Effector CD8-positive, alpha-beta T cell (primary cell): ENCODE data around the gene TMED4.
"Not testable (repeated sequence)": the region's sequence is repeated elsewhere in the genome, so short reads cannot be mapped to it uniquely, and the experiment has no call there.

Experiments
- DNase-seq: peaks from one replicate; lab custom pipeline; 2025; lab: John Stamatoyannopoulos, UW

The TMED4 gene

GRCh38 chr7:44607141-44608068, 25.4 kb upstream of the TMED4 start:
- no peak for DNase-seq

GRCh38 chr7:44606341-44607140, 24.5 kb upstream of the TMED4 start, which contains the start of gene OGDH:
OGDH (plus strand) TSS chr7:44606627; CDS start chr7:44624344, 17,717 bp downstream.
- peak; percentile 97 for DNase-seq

DNA sequence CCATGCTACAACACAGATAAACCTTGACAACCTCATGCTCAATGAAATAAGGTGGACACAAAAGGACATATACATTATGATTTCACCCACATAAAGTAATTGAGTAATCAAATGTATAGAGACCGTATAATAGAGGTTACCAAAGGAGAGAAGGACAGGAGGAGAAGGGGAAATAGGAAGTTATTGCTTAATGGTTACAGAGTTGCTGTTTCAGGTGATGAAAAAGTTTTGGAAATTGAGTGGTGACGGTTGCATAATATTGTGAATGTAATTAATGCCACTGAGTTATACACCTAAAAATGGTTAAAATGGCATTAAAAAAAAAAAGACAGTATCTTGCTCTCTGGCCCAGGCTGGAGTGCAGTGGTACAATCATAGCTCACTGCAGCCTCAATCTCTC, 22.9 kb upstream of the TMED4 start:
- no peak for DNase-seq

DNA sequence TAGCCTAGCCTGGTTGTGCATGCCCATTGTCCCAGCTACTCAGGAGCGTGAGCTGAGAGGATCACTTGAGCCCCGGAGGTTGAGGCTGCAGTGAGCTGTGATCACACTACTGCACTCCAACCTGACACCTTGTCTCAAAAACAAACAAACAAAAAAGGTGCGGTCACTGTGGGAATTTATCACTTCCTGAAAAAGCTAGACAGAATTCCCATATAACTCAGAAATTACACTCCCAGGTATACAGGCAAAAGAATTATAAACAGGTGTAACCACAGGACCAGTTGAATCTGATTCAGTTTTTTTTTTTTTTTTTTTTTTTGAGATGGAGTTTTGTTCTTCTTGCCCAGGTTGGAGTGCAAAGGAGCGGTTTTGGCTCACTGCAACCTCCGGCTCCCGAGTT, 21.2 kb upstream of the TMED4 start:
- DNase-seq: no peak

GRCh38 chr7:44602576-44602910, 20.5 kb upstream of the TMED4 start:
- DNase-seq: no peak

DNA sequence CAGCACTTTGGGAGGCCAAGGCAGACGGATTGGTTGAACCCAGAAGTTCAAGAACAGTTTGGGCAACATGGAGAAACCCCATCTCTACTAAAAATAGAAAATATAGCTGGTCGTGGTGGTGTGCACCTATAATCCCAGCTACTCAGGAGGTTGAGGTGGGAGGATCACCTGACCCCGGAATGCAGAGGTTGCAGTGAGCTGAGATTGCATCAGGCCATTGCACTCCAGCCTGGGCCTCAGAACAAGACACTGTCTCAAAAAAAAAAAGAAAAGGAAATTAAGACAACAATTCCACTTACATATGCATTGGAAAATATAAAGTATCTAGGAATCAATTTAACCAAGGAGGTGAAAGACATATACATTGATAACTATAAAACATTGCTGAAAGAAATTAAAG, 17.2 kb upstream of the TMED4 start:
- no peak for DNase-seq

DNA sequence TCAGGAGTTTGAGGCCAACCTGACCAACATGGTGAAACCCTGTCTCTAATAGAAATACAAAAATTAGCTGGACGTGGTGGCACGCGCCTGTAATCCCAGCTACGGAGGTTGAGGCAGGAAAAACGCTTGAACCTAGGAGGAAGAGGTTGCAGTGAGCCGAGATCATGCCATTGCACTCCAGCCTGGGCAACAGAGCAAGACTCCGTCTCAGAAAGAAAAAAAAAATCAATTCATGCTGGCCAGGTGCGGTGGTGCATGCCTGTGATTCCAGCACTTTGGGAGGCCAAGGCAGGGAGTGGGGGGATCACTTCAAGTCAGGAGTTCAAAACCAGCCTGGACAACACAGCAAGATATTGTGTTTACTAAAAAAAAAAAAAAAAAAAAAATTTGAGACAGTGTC, 15.2 kb upstream of the TMED4 start:
- not testable (repeated sequence) for DNase-seq

DNA sequence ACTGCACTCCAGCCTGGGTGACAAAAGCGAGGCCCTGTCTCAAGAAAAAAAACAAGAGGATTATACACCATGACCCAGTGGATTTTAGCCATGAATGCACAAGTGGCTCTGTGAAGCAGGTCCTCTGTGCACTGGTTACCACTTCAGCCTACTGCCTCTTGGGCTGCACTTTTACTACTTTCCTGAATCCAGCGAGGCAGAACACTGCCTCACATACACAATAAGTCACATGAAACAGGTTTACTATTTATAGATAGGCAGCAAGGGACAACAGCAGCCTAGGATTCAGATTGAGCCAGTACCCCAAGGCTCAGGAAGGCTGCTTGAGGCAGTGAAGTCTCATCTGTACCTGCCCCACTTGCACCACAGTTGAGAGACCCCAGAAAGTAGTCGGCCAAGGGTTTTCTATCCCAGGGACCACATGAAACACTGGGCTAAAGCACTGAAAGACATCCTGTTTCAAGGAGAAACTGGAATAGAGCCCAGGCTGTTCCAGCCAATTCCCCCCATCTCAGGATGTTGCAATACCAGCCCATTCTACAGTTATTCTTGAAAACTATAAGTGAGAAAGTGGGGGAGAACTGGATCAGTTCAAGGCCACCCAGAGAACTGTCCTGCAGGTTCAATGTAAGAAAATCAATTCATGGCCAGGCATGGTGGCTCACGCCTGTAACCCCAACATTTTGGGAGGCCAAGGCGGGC, 14.1 kb upstream of the TMED4 start:
- DNase-seq: no peak

DNA sequence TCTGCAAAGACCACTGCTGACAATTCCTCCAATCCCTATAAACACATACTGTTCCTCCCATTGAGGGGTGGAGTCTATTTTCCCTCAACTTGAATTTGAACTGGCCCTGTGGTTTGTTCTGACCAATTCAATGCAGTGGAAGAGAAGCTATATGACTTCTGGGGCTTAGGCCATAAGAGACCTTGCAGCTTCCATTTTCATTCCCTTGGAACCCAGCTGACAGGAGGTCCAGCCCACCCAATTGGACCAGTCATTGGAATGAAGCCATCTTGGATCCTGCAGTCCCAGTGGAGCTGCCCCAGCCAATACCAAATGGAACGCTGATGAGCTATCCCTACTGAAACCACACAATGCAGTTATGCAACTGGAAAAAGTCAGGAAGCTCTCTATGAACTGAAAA, 8.9 kb upstream of the TMED4 start:
- DNase-seq: no peak

DNA sequence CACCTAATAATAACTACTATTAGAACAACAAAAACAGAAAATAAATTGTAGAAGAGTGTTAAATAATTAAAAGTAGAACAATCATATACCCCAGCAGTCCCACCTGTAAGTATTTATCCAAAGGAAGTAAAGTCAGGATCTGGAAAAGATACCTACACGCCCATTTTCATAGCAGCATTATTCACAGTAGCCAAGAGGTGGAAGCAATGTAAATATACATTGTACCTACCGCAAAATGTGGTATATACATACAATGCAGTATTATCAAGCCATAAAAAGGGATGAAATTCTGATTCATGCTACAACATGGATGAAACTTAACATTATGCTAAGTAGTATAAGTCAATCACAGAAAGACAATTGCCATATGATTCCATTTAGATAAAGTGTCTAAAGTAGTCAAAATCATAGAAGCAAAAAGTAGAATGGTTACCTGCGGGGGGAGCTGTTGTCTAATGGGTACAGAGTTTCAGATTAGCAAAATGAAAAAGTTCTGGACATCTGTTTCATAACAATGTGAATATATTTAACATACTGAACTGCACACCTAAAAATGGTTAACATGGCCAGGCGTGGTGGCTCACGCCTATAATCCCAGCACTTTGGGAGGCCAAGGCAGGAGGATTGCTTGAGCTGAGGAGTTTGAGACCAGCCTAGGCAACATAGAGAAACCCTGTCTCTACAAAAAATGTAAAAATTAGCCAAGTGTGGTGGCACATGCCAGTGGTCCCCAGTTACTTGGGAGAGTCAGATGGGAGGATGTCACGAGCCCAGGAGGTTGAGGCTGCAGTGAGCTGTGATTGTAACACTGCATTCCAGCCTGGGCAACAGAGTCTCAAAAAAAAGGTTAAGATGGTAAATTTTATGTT, 6.0 kb upstream of the TMED4 start:
- DNase-seq: peak; percentile 28

DNA sequence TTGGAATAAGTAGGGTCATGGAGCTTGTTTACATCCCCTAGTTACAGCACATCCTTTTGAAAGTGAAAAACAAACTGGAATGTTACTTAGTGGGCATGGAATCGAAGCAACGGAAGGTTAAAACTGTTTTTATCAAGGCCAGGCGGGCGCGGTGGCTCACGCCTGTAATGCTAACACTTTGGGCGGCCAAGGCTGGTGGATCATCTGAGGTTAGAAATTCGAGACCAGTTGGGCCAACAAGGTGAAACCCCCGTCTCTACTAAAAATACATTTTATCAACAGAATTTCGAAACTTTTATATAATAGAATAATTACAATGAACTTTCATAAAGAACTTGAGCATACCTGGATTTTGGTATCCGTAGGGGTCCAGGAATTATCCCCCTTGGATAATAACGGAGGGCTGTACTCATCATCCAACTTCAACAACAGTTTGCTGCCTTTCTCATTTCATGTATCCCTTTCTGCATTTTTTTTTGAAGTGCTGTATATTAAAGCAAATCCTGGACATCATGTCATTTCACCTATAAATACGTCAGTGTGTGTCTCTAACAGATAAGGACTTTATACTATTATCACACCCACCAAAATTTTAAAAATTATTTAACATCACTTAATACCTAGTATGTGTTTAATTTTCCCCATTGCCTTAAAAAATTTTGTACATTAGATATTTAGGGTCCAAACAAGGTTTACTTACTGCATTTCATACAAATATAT, 1.3 kb upstream of the TMED4 start:
- DNase-seq: no peak

GRCh38 chr7:44580945-44581878, 819 bp downstream of the TMED4 start:
- DNase-seq: peak; percentile 34

GRCh38 chr7:44576228-44576627, 5.8 kb downstream of the TMED4 start:
- DNase-seq: no peak

DNA sequence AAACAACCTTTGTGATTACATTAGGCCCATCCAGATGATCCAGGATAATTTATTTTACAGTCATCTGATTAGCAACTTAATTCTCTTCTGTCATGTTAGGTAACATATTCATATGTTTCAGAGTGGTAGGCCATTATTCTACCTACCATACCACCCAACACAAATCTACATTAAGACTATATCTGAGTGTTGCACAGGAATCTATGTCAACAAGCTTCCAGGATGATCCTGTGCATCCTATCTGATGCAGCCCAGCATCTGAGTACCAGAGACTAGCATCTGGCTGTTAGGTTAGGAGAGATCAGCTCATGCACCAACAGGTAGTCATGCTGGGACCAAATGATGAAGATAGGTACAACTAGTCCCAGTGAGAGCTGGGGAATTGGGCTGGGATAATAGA, 7.0 kb downstream of the TMED4 start:
- no peak for DNase-seq

DNA sequence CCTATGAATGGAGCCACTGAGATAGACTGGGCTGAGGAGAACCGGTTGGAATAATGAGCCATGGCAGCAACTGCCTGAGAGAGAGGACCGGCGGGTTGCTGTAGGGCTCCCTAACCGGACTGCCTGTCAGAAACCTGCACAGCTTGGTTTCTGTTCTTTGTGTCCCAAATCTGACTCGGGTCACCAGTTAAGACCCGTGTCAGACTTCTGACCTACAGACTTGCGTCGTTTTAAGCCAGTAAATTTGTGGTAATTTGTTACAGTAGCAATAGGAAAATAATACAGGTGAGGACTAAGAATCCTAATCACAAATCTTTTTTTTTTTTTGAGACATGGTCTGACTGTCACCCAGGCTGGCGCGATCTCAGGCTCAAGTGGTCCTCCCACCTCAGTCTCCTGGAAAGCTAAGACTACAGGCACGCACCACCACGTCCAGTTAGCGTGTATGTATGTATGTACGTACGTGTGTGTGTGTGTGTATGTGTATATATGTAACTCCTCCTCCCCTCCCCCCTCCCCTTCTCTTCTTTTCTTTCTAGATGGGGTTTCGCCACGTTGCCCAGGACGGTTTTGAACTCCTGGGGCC, 7.7 kb downstream of the TMED4 start:
- no peak for DNase-seq

DNA sequence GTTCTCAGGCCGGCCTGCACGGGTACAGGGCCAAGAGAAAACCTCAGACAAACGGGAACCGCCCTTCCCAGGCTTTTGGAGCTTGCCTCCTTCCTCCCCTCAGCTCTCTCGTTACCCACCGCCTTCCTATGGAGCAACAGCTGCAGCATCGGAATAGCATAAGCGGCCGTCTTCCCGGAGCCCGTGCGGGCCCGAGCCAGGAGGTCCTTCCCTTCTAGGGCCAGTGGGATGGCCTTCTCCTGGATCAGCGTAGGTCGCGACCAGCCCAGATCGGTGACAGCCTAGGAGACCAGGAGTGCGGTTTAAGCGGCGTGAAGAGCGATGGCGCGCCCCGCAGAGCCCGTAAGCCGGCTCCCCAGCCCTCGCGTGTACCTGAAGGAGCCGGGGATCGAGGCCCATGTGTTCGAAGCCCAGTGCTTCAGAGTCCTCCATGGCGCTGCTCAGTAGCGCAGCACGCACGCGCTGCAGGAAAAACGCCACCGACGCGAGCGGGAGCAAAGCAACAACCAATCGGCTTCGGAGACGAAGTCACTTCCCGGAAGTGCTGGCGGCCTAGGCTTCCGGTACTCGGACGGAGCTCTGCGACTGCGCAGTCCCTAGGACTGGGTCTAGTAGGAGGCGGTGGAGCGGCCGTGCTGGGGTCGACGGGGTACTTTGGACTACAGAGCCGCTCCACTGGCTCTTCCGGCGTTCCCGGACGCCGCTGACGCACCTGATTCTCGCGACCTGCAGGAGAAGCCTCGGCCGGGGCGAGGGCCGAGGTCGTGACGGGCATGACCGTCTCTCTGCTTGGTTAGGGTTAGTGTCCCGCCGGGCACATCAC, 8.4 kb downstream of the TMED4 start, which contains the start of gene DDX56:
Gene DDX56, minus strand, starts transcription at position 445 of the 823 bp plus-strand sequence. Its CDS starts 13 bp downstream, at position 432.
- peak; percentile 88 for DNase-seq

- DNase-seq: no peak
Measured at GRCh38 chr7:44572771-44573170, 9.3 kb downstream of the TMED4 start.

DNA sequence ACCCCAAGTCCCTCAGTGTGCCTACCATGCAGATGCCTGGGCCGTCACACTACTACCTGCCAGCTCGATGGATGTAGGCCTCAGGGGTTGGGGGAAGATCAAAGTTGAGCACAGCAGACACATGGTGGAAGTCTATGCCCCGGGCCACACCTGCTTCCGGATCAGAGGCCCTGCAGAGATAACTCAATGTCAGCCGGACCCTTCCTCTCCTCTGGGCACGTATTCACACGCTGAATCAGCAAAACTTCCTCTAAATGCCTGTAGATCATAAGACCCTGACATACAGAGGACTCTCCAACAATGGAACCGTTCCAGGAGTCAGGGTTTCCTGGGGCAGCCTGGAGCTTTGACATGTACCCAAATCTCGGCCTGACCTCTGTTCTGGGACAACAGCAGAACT, 12.1 kb downstream of the TMED4 start:
- DNase-seq: no peak
